ENCODE measurements around the gene FAM209B.
"Not testable (repeated sequence)": the region's sequence is repeated elsewhere in the genome, so short reads cannot be mapped to it uniquely, and the experiment has no call there.

Gene FAM209B

GRCh38 chr20:56532946-56533345 lies at the start of gene FAM209B:
Gene FAM209B (plus strand): TSS chr20:56533246. CDS start chr20:56533342, 96 bp downstream.
- DNase-seq: not testable (repeated sequence)

- DNase-seq: peak; percentile 62
Observed at GRCh38 chr20:56483970-56484369, 49.1 kb upstream of the FAM209B start.

- no peak for DNase-seq
Observed at GRCh38 chr20:56487216-56487615, 45.8 kb upstream of the FAM209B start.

- DNase-seq: no peak
Observed at GRCh38 chr20:56488566-56488965, 44.5 kb upstream of the FAM209B start.

- no peak for DNase-seq
Observed at GRCh38 chr20:56501116-56501515, 31.9 kb upstream of the FAM209B start.

- DNase-seq: no peak
Observed at GRCh38 chr20:56503916-56504315, 29.1 kb upstream of the FAM209B start.

GRCh38 chr20:56504373-56505005 lies 28.6 kb upstream of the FAM209B start:
- no peak for DNase-seq

GRCh38 chr20:56506103-56506502 lies 26.9 kb upstream of the FAM209B start:
- DNase-seq: no peak

GRCh38 chr20:56511926-56512325 lies 21.1 kb upstream of the FAM209B start:
- DNase-seq: no peak

GRCh38 chr20:56513161-56514150 lies 19.6 kb upstream of the FAM209B start:
- no peak for DNase-seq

GRCh38 chr20:56516631-56517030 lies 16.4 kb upstream of the FAM209B start:
- DNase-seq: no peak

GRCh38 chr20:56517211-56517610 lies 15.8 kb upstream of the FAM209B start:
- no peak for DNase-seq

- no peak for DNase-seq
Observed at GRCh38 chr20:56517641-56518040, 15.4 kb upstream of the FAM209B start.

- no peak for DNase-seq
Observed at GRCh38 chr20:56518126-56518525, 14.9 kb upstream of the FAM209B start.

GRCh38 chr20:56518721-56519398 lies 14.2 kb upstream of the FAM209B start:
- no peak for DNase-seq

- DNase-seq: no peak
Observed at GRCh38 chr20:56519551-56519950, 13.5 kb upstream of the FAM209B start.

- no peak for DNase-seq
Observed at GRCh38 chr20:56520180-56520579, 12.9 kb upstream of the FAM209B start.

- DNase-seq: not testable (repeated sequence)
Observed at GRCh38 chr20:56520746-56521354, 12.2 kb upstream of the FAM209B start.

GRCh38 chr20:56522311-56522710 lies 10.7 kb upstream of the FAM209B start:
- no peak for DNase-seq

GRCh38 chr20:56524444-56524843 lies 8.6 kb upstream of the FAM209B start, which contains the start of gene FAM209A:
Gene FAM209A (plus strand): TSS chr20:56524744. CDS start chr20:56524809, 65 bp downstream.
- DNase-seq: not testable (repeated sequence)

GRCh38 chr20:56527521-56527920 lies 5.5 kb upstream of the FAM209B start:
- no peak for DNase-seq

GRCh38 chr20:56537997-56538396 lies 5.0 kb downstream of the FAM209B start:
- DNase-seq: no peak

GRCh38 chr20:56540415-56540814 lies 7.4 kb downstream of the FAM209B start:
- DNase-seq: peak; percentile 67
